Measurements from ENCODE around the gene TMEM72. TPM values are rescaled to one million over a fixed set of nuclear protein-coding genes. Genes with fewer than 3 reads are reported as not detected.
A peak's percentile ranks its signal among the peaks of the same experiment; 100 is the strongest.

Gene TMEM72
- not detected in 2 replicates for total RNA-seq (ENCODE audit: low replicate concordance)

DNA sequence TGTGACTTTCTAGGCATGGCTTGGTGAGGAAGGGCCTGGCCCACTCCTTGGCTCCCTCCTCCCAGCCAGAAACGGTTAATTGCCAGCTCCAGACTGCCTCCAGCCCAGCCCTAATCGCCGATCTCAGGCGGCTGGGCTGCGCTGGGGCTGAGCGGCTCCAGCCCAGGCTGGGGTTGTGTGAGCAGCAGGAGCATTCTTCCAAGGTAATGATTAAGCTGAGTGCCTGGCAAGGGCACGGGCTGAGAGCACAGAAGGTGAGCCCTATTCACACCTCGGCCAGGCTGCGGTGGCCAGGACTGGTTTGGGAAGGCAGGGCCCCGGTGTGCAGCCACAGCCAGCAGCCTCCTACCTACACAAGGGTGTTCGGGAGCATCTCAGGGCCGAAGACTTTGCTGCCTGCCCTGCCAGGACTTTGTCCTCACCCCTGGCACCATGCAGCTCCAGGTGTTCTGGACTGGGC, at the start of gene TMEM72:
TSS of gene TMEM72 (plus strand) at position 257 of the 460 bp plus-strand sequence. CDS start at position 433, 176 bp downstream.
- Histone ChIP-seq H3K9ac (no peak within 1 kb of the TSS), H3F3A (ENCODE audit: low read depth) (no peaks in the 10 kb centered on the region), H3K9me3 (ENCODE audit: low read depth) (no peaks in the 10 kb centered on the region), H3K36me3 (no peaks in the 10 kb centered on the region), H2AFZ (replicated peaks) (no peak within 1 kb of the TSS), H3K27ac (no peak within 1 kb of the TSS), H3K79me2 (ENCODE audit: low read depth) (no peaks in the 10 kb centered on the region), H3K4me3 (no peak within 1 kb of the TSS), H3K4me2 (no peak within 1 kb of the TSS), H3K4me1 (peaks cover 33% of the 10 kb centered on the region), H4K20me1 (ENCODE audit: low read depth) (no peaks in the 10 kb centered on the region), H3K27me3 (no peaks in the 10 kb centered on the region)
- peaks cover 14% of the 10 kb centered on the region for H3K27me3 Mint-ChIP-seq (ENCODE audit: insufficient read depth, low read depth)
- no peaks in the 10 kb centered on the region for H3K36me3 Mint-ChIP-seq
- TF ChIP-seq, protein P1, sequence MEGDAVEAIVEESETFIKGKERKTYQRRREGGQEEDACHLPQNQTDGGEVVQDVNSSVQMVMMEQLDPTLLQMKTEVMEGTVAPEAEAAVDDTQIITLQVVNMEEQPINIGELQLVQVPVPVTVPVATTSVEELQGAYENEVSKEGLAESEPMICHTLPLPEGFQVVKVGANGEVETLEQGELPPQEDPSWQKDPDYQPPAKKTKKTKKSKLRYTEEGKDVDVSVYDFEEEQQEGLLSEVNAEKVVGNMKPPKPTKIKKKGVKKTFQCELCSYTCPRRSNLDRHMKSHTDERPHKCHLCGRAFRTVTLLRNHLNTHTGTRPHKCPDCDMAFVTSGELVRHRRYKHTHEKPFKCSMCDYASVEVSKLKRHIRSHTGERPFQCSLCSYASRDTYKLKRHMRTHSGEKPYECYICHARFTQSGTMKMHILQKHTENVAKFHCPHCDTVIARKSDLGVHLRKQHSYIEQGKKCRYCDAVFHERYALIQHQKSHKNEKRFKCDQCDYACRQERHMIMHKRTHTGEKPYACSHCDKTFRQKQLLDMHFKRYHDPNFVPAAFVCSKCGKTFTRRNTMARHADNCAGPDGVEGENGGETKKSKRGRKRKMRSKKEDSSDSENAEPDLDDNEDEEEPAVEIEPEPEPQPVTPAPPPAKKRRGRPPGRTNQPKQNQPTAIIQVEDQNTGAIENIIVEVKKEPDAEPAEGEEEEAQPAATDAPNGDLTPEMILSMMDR (IDR thresholded peaks at IDR 0.05) = no peak
- TF ChIP-seq EZH2 (IDR thresholded peaks at IDR 0.05) = no peak
- TF ChIP-seq EZH2phosphoT487 (IDR thresholded peaks at IDR 0.05) = no peak
- H3K4me1 Mint-ChIP-seq = peaks cover 51% of the 10 kb centered on the region
- H3K27ac Mint-ChIP-seq = no peak within 1 kb of the TSS
- DNase-seq (ENCODE audit: low spot score) = peak; percentile 73
- H3K9me3 Mint-ChIP-seq = peaks cover 3% of the 10 kb centered on the region
- peak within 1 kb of the TSS; percentile 1 for H3K4me3 Mint-ChIP-seq

DNA sequence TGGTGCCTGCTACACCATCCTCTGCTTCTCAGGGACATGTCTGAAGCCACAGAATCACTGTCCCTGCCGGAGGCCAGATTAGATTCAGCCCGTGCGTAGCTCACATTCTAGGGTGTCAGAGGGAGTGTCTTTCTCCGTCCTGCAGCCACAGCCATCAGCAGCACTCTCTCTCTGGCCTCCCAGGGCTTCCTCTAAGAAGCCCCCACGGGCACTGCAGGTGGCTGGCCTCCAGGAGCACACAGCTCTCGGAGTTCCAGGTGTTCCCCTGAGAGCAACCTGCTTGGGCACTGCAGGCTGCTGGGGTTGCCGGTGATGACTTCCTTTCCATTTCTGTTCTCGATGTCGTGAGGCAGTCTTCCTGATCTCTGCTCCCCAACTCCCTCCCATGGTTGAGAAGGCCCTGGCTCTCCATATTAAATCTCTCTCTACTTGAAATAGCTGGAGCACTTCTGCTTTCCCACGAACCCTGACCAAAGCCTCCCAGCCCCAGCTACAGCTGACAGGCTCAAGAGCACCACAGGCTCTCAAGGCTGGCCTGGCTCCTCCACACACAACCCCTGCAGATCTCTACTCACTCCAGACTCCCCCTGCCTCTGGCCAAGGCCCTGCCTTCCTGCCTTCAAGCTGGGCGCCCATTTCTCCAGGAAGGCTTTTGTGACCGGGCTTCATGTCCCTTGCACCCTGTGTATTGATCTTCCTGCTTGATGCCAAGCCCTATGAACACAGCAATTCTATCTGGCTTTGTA, 49.0 kb upstream of the TMEM72 start:
- no peak for DNase-seq (ENCODE audit: low spot score)
- no peaks in the 10 kb centered on the region for H3K36me3 Mint-ChIP-seq
- peaks cover 4% of the 10 kb centered on the region for H3K9me3 Mint-ChIP-seq
- TF ChIP-seq EZH2phosphoT487 (IDR thresholded peaks at IDR 0.05) (no peak), EZH2 (IDR thresholded peaks at IDR 0.05) (no peak)
- TF ChIP-seq, protein P1 (IDR thresholded peaks at IDR 0.05) = no peak
- no peak overlapping the region for H3K27ac ChIP-seq
- no peaks in the 10 kb centered on the region for H3K79me2 ChIP-seq (ENCODE audit: low read depth)
- H4K20me1 ChIP-seq (ENCODE audit: low read depth) = peaks cover 4% of the 10 kb centered on the region
- H3K4me1 Mint-ChIP-seq = peaks cover 36% of the 10 kb centered on the region
- H3K9me3 ChIP-seq (ENCODE audit: low read depth) = no peaks in the 10 kb centered on the region
- no peak overlapping the region for H2AFZ ChIP-seq (replicated peaks)
- H3K27me3 ChIP-seq = peaks cover 56% of the 10 kb centered on the region
- H3K36me3 ChIP-seq = no peaks in the 10 kb centered on the region
- peak overlapping the region; percentile 5 for H3K27ac Mint-ChIP-seq
- H3K27me3 Mint-ChIP-seq (ENCODE audit: insufficient read depth, low read depth) = peaks cover 14% of the 10 kb centered on the region
- H3K4me3 Mint-ChIP-seq = no peak overlapping the region
- no peak overlapping the region for H3K4me3 ChIP-seq
- peaks cover 23% of the 10 kb centered on the region for H3F3A ChIP-seq (ENCODE audit: low read depth)
- H3K4me1 ChIP-seq = peaks cover 20% of the 10 kb centered on the region
- no peak overlapping the region for H3K9ac ChIP-seq
- H3K4me2 ChIP-seq = no peak overlapping the region

DNA sequence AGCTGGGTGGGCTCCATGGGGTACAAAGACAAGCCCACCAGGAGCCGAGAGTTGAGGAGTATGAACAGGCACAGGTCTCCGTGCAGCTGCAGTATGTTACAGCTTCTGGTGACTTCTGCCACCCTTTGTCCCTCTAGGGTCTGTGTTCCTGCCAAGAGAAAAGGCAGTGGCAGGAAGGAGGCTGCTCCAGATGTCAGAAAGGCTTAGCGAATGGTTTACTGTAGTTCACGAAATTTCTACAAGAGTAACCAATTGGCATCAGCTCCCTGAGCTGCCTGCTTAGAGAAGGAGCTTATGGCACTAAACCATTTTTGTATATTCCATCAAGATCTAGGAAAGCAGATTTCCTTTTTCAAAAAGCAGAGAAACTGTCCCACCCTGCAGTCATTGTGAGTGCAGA, 48.2 kb upstream of the TMEM72 start:
- H3K4me3 Mint-ChIP-seq = no peak overlapping the region
- peak overlapping the region; percentile 76 for H3K4me2 ChIP-seq
- H3K27ac Mint-ChIP-seq = no peak overlapping the region

More for the DNA sequence above, 48.2 kb upstream of the TMEM72 start:
- Mint-ChIP-seq H3K27me3 (ENCODE audit: insufficient read depth, low read depth) (peaks cover 11% of the 10 kb centered on the region), H3K36me3 (no peaks in the 10 kb centered on the region), H3K4me1 (peaks cover 28% of the 10 kb centered on the region), H3K9me3 (peaks cover 4% of the 10 kb centered on the region)
- Histone ChIP-seq H3K9ac (no peak overlapping the region), H3K9me3 (ENCODE audit: low read depth) (no peaks in the 10 kb centered on the region), H3K36me3 (no peaks in the 10 kb centered on the region), H4K20me1 (ENCODE audit: low read depth) (no peaks in the 10 kb centered on the region), H3K79me2 (ENCODE audit: low read depth) (no peaks in the 10 kb centered on the region), H2AFZ (replicated peaks) (no peak overlapping the region), H3K4me3 (no peak overlapping the region), H3F3A (ENCODE audit: low read depth) (peaks cover 19% of the 10 kb centered on the region), H3K4me1 (peaks cover 16% of the 10 kb centered on the region), H3K27me3 (peaks cover 56% of the 10 kb centered on the region), H3K27ac (no peak overlapping the region)
- no peak for DNase-seq (ENCODE audit: low spot score)
- no peak for TF ChIP-seq EZH2 (IDR thresholded peaks at IDR 0.05)
